Amniotic stem cell (primary cell): Measurements from ENCODE around the gene JADE1.

Experiments
- DNase-seq: peaks from one replicate; lab custom pipeline; 2025; lab: John Stamatoyannopoulos, UW

The JADE1 gene

GRCh38 chr4:128809477-128810330 is at the start of gene JADE1:
Gene JADE1 (plus strand): TSS chr4:128809700. CDS start chr4:128831759, 22,059 bp downstream.
- peak; percentile 80 for DNase-seq

DNA sequence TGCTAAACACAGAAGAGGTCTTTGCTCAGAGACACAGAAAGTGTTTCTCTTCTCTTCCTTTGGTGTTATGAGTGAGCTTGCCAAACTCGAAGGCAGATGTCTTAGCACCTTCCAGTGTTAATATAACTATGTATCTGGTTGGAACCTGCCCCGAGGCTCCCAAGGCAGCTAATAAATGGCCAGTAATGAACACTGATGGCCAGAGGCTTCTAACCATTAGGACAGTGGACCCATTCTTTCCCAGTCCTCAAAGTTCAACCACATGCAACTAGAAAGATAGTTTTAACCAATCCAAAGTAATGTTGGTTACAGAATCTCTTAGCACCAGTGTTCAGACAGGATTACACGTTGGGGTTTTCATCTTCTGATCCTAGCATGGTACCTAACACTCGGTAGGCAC is 42.7 kb upstream of the JADE1 start:
- no peak for DNase-seq

- DNase-seq: no peak
Measured at GRCh38 chr4:128768373-128768996, 41.0 kb upstream of the JADE1 start.

- no peak for DNase-seq
Measured at GRCh38 chr4:128769011-128769410, 40.5 kb upstream of the JADE1 start.

DNA sequence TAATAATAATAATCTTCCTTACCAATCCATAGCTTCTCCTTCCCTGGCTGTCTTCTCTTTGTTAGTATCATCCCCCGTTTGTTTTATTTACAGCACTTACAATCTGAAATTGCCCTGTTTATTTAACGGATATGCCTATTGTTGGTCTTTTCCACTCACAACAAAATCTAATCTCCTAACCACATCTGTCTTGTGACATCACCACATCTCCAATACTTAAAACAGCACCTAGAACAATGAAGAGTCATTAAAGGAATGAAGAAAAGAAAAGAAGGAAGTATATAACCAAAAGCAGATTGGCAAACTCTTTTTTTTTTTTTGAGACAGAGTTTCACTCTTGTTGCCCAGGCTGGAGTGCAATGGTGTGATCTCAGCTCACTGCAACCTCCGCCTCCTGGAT is 38.7 kb upstream of the JADE1 start:
- DNase-seq: no peak

GRCh38 chr4:128775477-128775876 is 34.0 kb upstream of the JADE1 start:
- no peak for DNase-seq

GRCh38 chr4:128775916-128776315 is 33.6 kb upstream of the JADE1 start:
- DNase-seq: no peak

- peak; percentile 79 for DNase-seq
Measured at GRCh38 chr4:128776794-128777216, 32.7 kb upstream of the JADE1 start.

GRCh38 chr4:128780688-128781087 is 28.8 kb upstream of the JADE1 start:
- DNase-seq: no peak

DNA sequence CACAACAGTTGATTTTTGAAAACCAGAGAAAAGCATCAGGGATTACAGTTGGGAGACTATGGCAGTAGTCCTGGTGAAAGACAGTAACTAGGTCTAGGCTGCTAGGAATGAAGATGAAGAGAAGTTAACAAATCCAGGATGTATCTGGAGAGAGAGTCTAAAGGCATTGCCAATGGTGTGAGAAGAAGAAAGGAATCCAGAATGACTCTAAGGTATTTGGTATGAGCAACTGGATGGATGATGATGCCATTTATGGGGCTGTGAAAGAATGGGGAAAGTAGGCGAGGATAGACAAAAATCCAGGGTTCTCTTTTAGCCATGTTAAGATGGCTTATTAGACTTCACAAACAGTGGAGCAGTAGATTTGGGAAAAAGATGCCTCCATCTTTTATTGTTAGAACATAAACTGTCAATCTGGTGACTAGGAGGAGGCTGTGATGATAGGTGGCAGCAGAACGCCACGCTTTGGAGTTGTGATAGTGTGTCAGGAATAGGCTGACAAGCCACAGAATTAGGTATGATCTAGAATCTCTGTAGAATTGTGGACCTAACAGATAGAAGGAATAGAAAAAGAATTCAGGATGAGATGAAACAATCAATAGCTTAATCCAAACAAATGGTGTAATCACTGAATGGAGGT is 27.3 kb upstream of the JADE1 start:
- DNase-seq: no peak

- no peak for DNase-seq
Measured at GRCh38 chr4:128782875-128783614, 26.5 kb upstream of the JADE1 start.

DNA sequence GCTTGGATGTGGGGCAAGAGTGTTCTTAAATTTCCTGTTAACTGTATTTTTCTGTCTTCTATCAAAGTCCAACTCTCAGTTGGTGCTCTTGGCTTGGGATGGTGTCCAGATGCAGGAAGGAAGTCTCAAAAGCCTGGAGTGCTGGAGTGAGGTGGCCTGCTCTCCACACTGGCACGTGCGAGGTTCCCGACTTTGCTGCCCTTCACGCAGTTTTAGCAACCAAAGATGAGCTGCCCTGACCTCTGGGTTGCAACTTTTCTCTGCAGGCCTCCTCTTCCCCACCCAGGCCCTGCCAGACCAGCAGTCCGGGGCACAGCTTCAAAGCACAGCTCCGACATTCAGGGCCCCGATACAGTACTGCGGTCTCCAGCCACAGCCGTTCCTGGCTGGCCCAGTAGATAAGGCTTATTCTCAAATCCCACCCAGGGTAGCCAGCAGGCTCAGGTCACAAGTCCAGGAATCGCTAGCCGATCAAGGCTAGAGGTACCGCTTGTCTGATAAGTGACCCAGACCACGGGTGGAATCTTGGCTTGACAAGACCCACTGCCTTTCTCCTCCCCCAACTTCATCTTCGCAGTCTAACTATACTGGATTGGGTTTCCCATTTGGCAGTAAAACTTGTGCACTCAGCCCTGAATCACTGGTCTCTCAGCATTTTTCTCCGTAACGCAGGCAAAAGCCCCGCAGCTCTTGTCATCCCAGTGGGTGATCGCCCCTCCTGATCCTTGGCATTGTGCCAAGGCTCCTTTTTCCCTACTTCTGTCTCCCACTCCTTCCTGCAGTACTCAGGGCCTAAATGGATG is 21.8 kb upstream of the JADE1 start:
- DNase-seq: no peak

DNA sequence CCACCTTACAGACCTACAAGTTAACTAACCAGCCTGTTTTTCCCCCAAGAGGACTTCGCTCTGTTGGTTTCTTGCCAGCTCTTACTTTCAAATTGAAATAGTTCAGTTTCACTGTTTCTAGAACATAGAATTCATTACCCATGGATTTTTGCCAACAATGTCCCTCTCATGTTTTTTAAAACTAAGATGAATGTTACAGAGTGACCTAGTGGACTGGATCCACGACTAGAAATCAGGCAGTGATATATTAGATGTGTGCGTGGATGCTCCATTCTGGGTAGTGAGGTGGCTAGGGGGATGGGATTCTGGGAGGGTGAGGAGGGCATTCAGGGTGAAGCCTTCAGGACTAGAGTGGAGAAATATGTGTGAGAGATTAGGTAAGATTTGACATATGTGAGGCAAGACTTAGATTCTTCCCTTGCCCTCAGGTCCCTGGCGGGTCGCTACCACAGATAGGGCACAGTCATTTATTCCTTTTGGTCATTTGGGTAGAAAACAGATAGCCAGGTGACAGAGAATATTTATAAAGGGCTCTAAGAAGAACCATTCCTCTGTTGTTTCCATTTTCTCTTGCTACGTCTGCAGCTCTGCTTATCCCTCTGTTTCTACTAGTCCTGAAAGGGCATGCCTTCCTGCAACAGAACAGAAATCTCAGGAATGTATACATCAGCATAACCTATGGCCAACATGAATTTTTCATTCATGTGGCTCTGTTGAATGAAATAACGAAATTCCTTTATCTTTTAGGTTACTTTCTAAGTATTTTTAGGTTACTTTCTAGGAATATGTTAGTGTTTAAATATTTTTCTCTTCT is 15.4 kb upstream of the JADE1 start:
- DNase-seq: no peak

GRCh38 chr4:128796934-128797333 is 12.6 kb upstream of the JADE1 start:
- no peak for DNase-seq

DNA sequence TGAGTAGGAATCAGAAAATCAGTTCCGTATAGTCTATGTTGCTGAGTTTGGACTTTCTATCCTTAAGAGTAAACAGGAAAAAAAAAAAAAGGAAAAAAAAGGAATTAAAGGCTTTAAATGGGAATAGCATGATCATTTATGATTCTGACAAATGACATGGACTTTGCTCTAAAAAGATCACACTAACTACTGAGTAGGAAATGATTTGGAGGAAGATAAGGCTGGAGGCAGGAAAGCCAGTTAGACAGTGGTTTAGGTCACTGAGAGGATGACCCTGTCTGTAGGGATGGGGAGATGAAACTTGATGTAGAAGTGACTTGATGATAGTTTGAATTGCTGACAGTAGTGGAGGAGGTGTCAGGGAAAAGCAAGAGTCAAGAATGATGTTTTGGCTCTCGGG is 9.2 kb upstream of the JADE1 start:
- DNase-seq: no peak

DNA sequence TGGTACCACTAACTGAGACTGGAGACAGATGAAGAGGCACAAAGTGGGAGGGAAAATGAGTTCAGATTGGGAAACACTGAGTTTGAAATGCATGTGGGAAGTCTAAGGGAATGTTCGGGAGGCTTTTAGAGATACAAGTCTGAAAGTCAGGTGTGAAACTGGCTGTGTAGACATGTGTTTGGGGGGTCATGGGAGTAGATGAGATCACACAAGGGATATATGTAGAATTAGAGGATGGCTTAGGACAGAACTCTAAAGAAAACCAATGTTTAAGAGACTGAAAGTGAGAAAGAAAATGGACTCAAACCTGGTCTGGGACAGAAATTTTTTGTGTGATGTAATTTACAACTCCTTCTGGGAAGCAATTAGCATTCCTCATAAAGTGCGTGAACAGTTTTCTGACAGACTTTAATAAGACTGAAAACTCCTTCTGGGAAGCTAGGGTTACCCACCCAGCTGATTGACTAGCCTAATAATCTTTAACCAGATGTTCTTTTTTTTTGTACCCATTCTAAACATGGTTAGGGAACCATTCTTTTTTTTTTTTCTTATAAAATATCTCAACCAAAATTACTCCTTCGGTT is 8.7 kb upstream of the JADE1 start:
- DNase-seq: no peak

- DNase-seq: no peak
Measured at GRCh38 chr4:128802680-128803628, 6.5 kb upstream of the JADE1 start.

DNA sequence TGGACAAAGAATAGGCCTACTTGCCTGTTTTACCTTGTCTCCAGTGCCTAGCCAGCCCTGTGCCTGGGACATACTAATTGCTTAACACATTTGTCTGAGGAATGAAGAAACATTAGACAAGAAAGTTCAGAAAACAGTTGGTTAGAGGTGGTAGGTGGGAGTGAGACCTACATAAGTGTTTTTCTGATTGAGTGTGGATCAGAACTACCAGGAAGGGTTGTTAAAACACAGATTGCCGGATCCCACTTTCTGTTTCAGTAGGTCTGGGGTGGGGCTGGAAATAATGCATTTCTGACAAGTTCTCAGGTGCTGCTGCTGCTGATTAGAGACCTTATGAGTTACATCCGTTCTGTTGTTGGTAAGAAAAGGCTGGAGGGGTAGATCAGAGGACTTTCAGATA is 5.7 kb upstream of the JADE1 start:
- DNase-seq: no peak

- DNase-seq: no peak
Measured at GRCh38 chr4:128810331-128810870, 901 bp downstream of the JADE1 start.
